Pancreas (tissue), 10 donors: ENCODE data around the gene CYP27A1. TPM values are rescaled to one million over a fixed set of nuclear protein-coding genes. Genes with fewer than 3 reads are reported as not detected.

Source experiments
- ATAC-seq, 4 donors: fragments of 200-7000 bp; cut with Tn5 transposase; one replicate each; pipeline versions ENCODE4 v1.8.0 to v1.9.1; 2020; ENCODE audit warnings: mild to moderate bottlenecking in 4 of 4, moderate library complexity in 4 of 4
- DNase-seq, 6 donors: peaks; one replicate each; pipeline ENCODE4 v3.0.0-alpha.2; 2020
- FAIRE-seq: peaks from 2 replicates; lab custom pipeline; 2012; peaks lifted over from hg19 to GRCh38; lab: Jason Lieb, UNC
- H3K27ac ChIP-seq, 4 donors: fragments of 200-600 bp; sonication (generic); 1 replicate in 3 of 4; 2 replicates in 1 of 4; pipeline versions ENCODE4 v1.5.0 to v1.8.0; 2020
- H3K27me3 ChIP-seq, 4 donors: fragments of 200-600 bp; one replicate each; pipeline ENCODE4 v1.8.0; 2021
- H3K36me3 ChIP-seq, 3 donors: fragments of 200-600 bp; sonication (generic) in 1 of 3; one replicate each; pipeline versions ENCODE4 v1.5.0 to v1.8.0; 2020 to 2021
- H3K4me1 ChIP-seq, 3 donors: fragments of 200-600 bp; one replicate each; pipeline ENCODE4 v1.8.0; 2021
- H3K4me3 ChIP-seq, 4 donors: fragments of 200-600 bp; sonication (generic) in 2 of 4; one replicate each; pipeline versions ENCODE4 v1.5.0 to v1.8.0; 2020 to 2021
- H3K9me3 ChIP-seq, 4 donors: fragments of 200-600 bp; one replicate each; pipeline ENCODE4 v1.8.0; 2021
- whole genome bisulfite sequencing, 2 donors: extraction: QIAGEN DNeasy Blood & Tissue Kit; methylation state at CpG; one replicate each; pipeline ENCODE4 v1.1.7; 2013; 5-methylcytosine and 5-hydroxymethylcytosine counted together
- intact Hi-C, 3 donors: fragments of 100-400 bp; cut with DNase I; formaldehyde crosslinking; loops; one replicate each; pipeline versions ENCODE4 v1.11.1 to v1.14.2; 2022
- polyA plus RNA-seq, 2 donors: library from polyadenylated mRNA; stranded (reverse); fragments of 200-250 nt; gene quantifications; one replicate each; pipeline ENCODE4 v1.2.3, GENCODE V29; 2013
- total RNA-seq, 6 donors: library from RNA; stranded (reverse); fragmentation: NEBNext Ultra II Directional in 4 of 6; extraction: Animal tissue kit (Norgen Biotek cat#: 25700) in 4 of 6; gene quantifications; one replicate each; pipeline versions ENCODE4 v1.2.1 to v1.2.4, GENCODE V29; 2021 to 2023
- TF ChIP-seq, protein P1 (sequence below), 4 donors: fragments of 200-600 bp; sonication (generic) in 3 of 4; IDR thresholded peaks; one replicate each; pipeline versions ENCODE4 v1.5.0 to v1.8.0; 2021; ENCODE audit warnings: antibody characterized with exemption in 4 of 4
- donor health status: healthy with polysubstance abuse.
- donor health status: DM: no; HTN: no; CAD: no; lungs with moderate emphysema.
- donor health status: DM: no; HTN: no; CAD: no.
- donor health status: control.
- donor health status: control.
- donor health status: Bipolar disorder and iron deficiency.
- donor health status: DM: yes; HTN: yes; CAD: no.
- donor health status: DM: no; HTN: no; CAD: no.
- donor health status: DM: no; HTN: no; CAD: no.
- donor health status: DM: yes; HTN: yes; CAD: no.

Gene CYP27A1
- total and polyA plus RNA-seq, 8 donors: 3.1 to 21.6 (median 5.1) TPM

DNA sequence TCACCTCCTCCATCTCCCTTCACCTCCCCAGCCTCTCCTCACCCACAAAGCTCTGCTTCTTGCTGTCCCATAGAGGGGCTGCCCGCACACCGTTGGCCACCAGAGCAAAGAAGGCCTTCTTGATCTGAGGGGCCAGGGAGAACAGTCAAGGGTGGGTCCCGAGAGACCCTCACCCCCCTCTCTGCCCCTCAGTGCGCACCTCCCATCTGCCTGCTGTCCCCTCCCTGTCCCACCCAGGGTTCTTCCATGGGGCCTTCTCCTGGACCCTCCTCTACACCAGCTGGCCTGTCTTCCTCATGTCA lies 46.5 kb downstream of the CYP27A1 start:
- H3K36me3 ChIP-seq: no peaks in the 10 kb centered on the region
- FAIRE-seq (no peak), ATAC-seq (no peak), DNase-seq (no peak)
- TF ChIP-seq, protein P1, sequence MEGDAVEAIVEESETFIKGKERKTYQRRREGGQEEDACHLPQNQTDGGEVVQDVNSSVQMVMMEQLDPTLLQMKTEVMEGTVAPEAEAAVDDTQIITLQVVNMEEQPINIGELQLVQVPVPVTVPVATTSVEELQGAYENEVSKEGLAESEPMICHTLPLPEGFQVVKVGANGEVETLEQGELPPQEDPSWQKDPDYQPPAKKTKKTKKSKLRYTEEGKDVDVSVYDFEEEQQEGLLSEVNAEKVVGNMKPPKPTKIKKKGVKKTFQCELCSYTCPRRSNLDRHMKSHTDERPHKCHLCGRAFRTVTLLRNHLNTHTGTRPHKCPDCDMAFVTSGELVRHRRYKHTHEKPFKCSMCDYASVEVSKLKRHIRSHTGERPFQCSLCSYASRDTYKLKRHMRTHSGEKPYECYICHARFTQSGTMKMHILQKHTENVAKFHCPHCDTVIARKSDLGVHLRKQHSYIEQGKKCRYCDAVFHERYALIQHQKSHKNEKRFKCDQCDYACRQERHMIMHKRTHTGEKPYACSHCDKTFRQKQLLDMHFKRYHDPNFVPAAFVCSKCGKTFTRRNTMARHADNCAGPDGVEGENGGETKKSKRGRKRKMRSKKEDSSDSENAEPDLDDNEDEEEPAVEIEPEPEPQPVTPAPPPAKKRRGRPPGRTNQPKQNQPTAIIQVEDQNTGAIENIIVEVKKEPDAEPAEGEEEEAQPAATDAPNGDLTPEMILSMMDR (IDR thresholded peaks at IDR 0.05): no peak
- WGBS, 2 donors: 67 to 79% methylated on average over 4 of the region's 4 CpGs
- no peaks in the 10 kb centered on the region for H3K4me1 ChIP-seq
- no peaks in the 10 kb centered on the region for H3K27me3 ChIP-seq
- no peak overlapping the region for H3K4me3 ChIP-seq
- H3K27ac ChIP-seq: no peak overlapping the region
- no peaks in the 10 kb centered on the region for H3K9me3 ChIP-seq
- intact Hi-C loops: no loop called here

DNA sequence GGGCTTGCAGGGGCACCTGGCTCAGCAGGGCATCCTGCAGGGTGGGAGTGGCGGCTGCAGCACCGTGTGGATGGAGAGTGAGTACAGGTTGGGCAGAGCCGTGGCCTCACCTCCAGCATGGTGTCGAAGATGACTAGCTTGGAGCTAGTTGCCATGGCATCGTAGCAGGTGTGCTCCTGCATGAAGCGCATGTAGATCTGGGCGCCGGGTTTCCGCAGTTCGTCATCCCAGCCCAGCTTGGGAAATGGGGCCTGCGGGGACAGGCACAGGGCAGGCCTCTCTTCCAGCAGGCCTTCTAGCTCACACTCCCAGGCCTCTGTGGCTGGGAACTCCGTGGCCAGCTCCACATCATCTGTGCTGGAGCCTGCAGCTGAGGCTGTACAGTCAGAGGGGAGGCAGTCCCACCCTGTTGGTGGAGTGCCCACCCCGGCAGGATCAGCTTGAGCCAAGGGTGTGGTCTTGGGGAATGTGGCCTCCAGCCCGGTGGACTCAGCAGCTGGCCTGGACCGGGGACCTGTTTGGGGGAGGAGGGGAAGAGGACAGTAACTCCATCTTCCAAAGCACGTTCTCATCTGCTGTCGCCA lies 48.0 kb downstream of the CYP27A1 start:
- Histone ChIP-seq H3K4me3 (no peak overlapping the region), H3K9me3 (no peaks in the 10 kb centered on the region), H3K4me1 (no peaks in the 10 kb centered on the region), H3K27ac (no peak overlapping the region), H3K27me3 (no peaks in the 10 kb centered on the region), H3K36me3 (no peaks in the 10 kb centered on the region)
- FAIRE-seq (no peak), DNase-seq (no peak), ATAC-seq (no peak)
- TF ChIP-seq, protein P1 (IDR thresholded peaks at IDR 0.05): no peak
- intact Hi-C loops: no loop called here
- 68 to 75% methylated on average over 16 to 17 of the region's 17 CpGs for WGBS, 2 donors

DNA sequence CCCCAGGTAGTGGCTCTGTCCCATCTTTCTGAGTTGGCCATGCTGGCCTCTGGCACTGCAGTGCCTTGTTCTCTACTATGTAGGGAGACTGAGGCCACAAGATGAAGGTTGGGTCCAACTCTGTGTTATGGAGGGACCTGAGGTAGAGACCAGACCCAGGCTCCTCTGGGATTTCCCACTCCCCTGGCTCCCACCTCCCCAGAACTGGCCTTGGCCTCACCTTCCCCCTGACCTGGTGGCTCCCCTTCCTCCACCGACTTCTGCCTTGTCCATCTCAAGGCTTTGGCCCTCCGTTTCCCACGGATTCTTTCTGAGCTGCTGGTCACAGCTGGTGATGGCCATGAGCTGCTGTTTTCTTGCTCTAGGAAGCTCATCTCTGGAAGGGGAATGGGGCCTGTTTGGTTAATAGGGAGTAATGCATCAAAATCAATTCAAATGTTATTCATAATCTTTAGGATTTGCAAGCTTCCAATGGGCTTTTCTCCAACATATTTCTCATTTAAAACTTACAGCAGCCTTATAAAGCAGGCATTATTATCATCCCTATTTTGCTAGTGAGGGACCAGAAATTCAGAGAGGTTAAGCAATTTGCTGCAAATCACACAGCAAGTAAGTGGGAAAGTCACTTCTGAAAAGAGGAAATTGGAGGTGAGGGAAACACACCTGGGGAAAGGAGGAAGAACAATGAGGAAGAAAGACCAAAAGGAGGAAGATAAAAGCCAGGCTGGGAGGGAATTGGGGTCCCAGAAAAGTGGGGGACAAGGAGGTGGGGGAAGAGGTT lies 48.8 kb downstream of the CYP27A1 start:
- 65 to 66% methylated on average over 3 of the region's 3 CpGs for WGBS, 2 donors
- no peaks in the 10 kb centered on the region for H3K4me1 ChIP-seq
- intact Hi-C loops: no loop called here
- no peak overlapping the region for H3K4me3 ChIP-seq
- no peak for DNase-seq
- no peak overlapping the region for H3K27ac ChIP-seq
- TF ChIP-seq, protein P1 (IDR thresholded peaks at IDR 0.05): no peak
- H3K9me3 ChIP-seq: no peaks in the 10 kb centered on the region
- H3K27me3 ChIP-seq: no peaks in the 10 kb centered on the region
- FAIRE-seq: no peak
- H3K36me3 ChIP-seq: no peaks in the 10 kb centered on the region
- ATAC-seq: no peak

DNA sequence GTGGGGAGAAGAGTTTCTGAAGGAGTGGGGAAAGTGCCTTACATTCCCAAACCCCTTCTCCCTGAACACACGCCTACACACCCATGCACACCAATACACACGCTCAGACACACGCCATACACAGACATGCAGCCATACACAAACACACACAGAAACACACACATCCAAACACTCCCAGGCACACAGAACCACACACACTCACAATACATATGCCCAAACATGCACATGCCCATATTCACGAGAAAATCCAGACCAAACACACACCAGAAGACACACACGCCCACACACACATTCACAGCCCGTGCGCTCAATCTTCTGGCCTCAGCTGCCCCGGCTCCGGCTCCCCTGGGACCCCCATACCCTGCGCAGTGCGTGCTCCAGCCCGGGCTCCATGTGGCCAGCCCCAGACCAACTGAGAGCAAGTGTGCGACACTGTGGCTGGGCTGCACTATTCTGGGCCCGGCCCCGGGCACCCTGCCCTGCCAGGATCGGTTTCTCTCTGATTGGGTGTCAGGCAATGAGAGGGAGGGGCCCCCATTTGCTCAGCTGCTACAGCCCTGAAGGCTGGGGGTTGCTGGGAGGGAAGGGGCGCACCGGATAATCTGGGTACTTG lies 49.5 kb downstream of the CYP27A1 start, which contains the start of gene PRKAG3:
PRKAG3 (minus strand) TSS at position 426 of the 613 bp plus-strand sequence.
- DNase-seq (no peak), ATAC-seq (no peak), FAIRE-seq (no peak)
- H3K27ac ChIP-seq: no peak within 1 kb of the TSS
- no peaks in the 10 kb centered on the region for H3K27me3 ChIP-seq
- H3K4me3 ChIP-seq: no peak within 1 kb of the TSS
- H3K4me1 ChIP-seq: no peaks in the 10 kb centered on the region
- intact Hi-C loops: no loop called here
- TF ChIP-seq, protein P1 (IDR thresholded peaks at IDR 0.05): no peak
- H3K36me3 ChIP-seq: no peaks in the 10 kb centered on the region
- no peaks in the 10 kb centered on the region for H3K9me3 ChIP-seq
- WGBS, 2 donors: 51 to 64% methylated on average over 18 of the region's 18 CpGs
